Epithelial cell of proximal tubule (primary cell): Measurements from ENCODE around the gene SPATA6L. TPM values are rescaled to one million over a fixed set of nuclear protein-coding genes. Genes with fewer than 3 reads are reported as not detected.
"Not testable (repeated sequence)": the region's sequence is repeated elsewhere in the genome, so short reads cannot be mapped to it uniquely, and the experiment has no call there.

Source experiments
- DNase-seq: peaks from one replicate; pipeline ENCODE4 v3.0.0-alpha.2; 2011; ENCODE audit warnings: low read depth
- H3K4me3 ChIP-seq: 2 replicates; pipeline ENCODE4 v1.5.1; 2011; ENCODE audit warnings: low read depth, mild to moderate bottlenecking, low read length
- total RNA-seq: library from RNA; depleted of rRNA; stranded (reverse); fragments of >200 nt; gene quantifications from 2 replicates; pipeline ENCODE4 v1.2.3, GENCODE V29; 2015
- TF ChIP-seq, protein P1 (sequence below): conservative IDR thresholded peaks from 2 replicates; pipeline ENCODE4 v1.5.1; 2012; ENCODE audit warnings: low read depth, mild to moderate bottlenecking, low read length

Gene SPATA6L
- total RNA-seq, 1 donor from 2014 or later = 0.92 TPM

DNA sequence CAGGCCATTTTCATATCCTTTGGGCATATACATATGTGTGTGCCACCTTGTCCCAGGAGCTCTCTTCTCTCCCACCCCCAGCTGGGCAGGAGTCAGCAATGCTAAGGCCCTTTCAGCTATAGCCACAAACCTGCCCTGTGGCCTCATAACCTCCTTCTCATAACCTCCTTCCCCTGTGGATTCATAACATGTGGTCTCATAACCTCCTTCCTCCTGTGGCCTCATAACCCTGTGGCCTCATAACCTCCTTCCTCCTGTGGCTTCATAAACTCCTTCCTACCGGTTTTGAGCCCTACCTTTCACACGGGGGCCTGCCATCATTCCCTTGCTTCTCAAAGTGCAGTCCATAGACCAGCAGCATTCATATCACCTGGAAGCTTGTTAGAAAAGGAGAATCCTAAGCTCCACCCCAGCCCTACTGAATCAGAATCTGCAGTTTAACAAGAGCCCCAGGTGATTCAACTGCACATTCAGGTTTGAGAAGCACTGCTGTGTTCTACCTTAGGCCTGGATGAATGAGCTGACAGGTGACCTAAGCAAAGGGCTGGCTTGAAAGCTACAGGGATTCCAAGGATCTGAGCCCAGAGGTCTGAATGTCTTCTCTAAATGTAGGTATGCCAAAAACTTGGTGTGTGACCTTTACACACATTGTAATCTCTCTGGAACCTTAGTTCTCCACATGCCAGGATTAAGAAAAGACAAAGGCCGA lies 46.1 kb downstream of the SPATA6L start:
- H3K4me3 ChIP-seq = no peak overlapping the region
- DNase-seq = no peak
- TF ChIP-seq, protein P1, sequence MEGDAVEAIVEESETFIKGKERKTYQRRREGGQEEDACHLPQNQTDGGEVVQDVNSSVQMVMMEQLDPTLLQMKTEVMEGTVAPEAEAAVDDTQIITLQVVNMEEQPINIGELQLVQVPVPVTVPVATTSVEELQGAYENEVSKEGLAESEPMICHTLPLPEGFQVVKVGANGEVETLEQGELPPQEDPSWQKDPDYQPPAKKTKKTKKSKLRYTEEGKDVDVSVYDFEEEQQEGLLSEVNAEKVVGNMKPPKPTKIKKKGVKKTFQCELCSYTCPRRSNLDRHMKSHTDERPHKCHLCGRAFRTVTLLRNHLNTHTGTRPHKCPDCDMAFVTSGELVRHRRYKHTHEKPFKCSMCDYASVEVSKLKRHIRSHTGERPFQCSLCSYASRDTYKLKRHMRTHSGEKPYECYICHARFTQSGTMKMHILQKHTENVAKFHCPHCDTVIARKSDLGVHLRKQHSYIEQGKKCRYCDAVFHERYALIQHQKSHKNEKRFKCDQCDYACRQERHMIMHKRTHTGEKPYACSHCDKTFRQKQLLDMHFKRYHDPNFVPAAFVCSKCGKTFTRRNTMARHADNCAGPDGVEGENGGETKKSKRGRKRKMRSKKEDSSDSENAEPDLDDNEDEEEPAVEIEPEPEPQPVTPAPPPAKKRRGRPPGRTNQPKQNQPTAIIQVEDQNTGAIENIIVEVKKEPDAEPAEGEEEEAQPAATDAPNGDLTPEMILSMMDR = no peak

GRCh38 chr9:4618700-4619099 lies 47.6 kb downstream of the SPATA6L start:
- TF ChIP-seq, protein P1 = no peak
- H3K4me3 ChIP-seq = no peak overlapping the region
- no peak for DNase-seq

DNA sequence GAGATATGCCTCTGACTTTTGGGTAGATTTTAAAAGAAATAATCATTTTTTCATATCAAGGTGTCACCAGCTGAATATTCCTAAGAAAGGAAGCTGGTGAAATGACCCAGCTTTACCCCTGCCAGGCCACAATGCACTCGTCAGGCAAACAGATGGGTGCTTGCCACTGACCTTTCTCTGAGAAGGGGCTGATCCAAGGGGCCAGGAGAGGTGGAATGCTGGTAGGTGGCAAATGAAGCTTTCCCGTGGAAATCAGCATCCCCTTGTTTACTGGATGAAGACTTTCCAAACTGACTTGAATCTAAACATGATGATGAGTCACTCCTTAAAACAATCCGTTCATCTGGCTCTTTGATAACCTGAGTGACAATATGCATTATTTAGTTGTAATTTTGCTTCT lies 48.5 kb downstream of the SPATA6L start:
- no peak overlapping the region for H3K4me3 ChIP-seq
- TF ChIP-seq, protein P1 = no peak
- no peak for DNase-seq

DNA sequence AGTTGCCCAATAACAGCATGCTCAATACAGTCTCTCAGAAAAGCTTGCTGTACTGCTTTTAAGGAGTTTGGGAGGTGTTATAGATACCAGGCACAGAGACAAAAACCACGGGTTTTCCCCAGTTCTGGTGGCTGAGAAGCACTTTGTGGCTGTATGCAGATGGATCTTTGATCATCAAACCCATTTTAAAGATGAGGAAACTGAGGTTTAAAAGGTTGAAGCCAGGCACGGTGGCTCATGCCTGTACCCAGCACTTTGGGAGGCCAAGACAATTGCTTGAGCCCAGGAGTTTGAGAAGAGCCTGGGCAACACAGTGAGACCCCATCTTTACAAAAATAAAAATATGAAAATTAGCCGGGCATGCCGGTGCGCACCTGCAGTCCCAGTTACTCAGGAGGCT lies 50.5 kb downstream of the SPATA6L start:
- TF ChIP-seq, protein P1 = no peak
- H3K4me3 ChIP-seq = no peak overlapping the region
- DNase-seq = no peak

- no peak overlapping the region for H3K4me3 ChIP-seq
- TF ChIP-seq, protein P1 = no peak
- DNase-seq = no peak
Observed at GRCh38 chr9:4615251-4615650, 51.0 kb downstream of the SPATA6L start.

DNA sequence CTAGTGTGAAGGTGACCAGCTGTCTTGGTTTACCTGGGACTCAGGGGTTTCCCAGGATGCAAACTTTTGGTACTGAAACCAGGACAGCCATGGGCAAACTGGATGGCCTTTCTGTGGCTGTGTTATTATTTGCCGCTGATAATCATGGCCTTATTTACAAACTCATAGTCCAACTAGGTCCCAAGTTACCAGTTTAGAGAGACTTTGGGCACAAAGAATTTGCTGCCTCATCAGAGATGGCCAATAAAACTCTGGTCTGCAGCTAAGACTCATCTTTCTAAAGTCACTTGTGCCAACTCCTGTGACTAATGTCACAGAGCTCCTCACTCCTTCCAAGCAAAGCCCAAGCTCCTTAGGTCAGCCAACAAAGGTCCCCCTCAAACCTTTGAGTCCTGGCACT lies 51.7 kb downstream of the SPATA6L start:
- no peak overlapping the region for H3K4me3 ChIP-seq
- TF ChIP-seq, protein P1 = no peak
- no peak for DNase-seq

GRCh38 chr9:4606033-4606432 lies 60.2 kb downstream of the SPATA6L start:
- DNase-seq, H3K4me3 ChIP-seq: not testable (repeated sequence)
